HG03439 (cell line): ENCODE results near the gene ZSWIM6.

ENCODE experiments used
- ATAC-seq: cut with Tn5 transposase; IDR thresholded peaks from one replicate; pipeline ENCODE4 v1.9.1; 2021; ENCODE audit warnings: mild to moderate bottlenecking, moderate library complexity; ENCODE audit not compliant: unreplicated experiment

Gene ZSWIM6

GRCh38 chr5:61306531-61307131 lies 25.4 kb upstream of the ZSWIM6 start:
- no peak for ATAC-seq

- no peak for ATAC-seq
These were observed 24.9 kb upstream of the ZSWIM6 start for GRCh38 chr5:61307191-61307590.

- ATAC-seq: no peak
These were observed 24.4 kb upstream of the ZSWIM6 start for GRCh38 chr5:61307611-61308010.

DNA sequence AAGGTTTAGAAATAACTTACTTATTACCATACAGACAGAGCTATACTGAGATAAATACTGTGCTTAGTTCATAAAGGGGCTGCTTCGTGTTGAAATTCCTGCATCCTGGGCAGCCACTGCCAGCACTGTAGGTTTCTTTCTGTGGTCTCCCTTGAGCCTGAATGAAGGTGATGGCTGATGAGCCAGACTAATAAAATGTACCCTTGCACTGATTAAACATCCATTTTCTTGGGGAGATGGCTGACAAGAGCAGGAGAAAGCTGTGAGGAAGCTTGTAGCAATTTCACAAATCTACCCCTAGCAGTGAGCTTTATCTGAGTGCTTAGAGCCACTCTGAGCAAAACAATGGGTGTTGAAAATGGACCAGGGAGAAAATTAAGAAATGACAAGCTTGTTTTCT lies 23.3 kb upstream of the ZSWIM6 start:
- ATAC-seq: no peak

GRCh38 chr5:61309115-61309514 lies 22.9 kb upstream of the ZSWIM6 start:
- ATAC-seq: no peak

DNA sequence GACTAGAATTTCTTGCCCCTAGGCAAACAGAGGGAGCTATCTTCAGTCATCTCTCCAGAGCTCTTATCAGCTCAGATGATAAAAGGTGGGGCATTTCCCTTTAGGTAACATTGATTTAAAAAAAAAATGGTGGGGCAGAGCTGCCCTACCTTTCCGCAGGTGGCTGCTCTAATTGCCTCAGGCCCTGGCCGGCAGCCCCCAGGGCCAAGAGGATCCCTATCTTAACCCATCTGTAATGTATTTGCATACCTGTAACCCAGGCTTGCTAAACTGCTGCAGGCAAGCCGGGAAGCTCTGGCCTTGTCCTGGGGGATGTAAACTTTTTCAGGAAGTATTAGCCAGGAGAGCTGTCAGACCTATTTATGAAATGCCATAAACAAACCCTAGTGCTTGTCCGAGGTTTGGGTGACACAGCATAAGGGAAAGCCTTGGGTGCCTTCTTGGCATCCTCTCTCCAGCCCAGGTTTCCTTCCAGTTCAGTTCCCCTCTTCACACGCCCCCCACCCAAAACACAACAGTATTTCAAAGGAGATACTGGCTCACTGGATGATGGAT lies 20.9 kb upstream of the ZSWIM6 start:
- no peak for ATAC-seq

- ATAC-seq: no peak
These were observed 19.9 kb upstream of the ZSWIM6 start for GRCh38 chr5:61311836-61312808.

- ATAC-seq: no peak
These were observed 17.9 kb upstream of the ZSWIM6 start for GRCh38 chr5:61313960-61314681.

GRCh38 chr5:61318376-61318775 lies 13.7 kb upstream of the ZSWIM6 start:
- no peak for ATAC-seq

DNA sequence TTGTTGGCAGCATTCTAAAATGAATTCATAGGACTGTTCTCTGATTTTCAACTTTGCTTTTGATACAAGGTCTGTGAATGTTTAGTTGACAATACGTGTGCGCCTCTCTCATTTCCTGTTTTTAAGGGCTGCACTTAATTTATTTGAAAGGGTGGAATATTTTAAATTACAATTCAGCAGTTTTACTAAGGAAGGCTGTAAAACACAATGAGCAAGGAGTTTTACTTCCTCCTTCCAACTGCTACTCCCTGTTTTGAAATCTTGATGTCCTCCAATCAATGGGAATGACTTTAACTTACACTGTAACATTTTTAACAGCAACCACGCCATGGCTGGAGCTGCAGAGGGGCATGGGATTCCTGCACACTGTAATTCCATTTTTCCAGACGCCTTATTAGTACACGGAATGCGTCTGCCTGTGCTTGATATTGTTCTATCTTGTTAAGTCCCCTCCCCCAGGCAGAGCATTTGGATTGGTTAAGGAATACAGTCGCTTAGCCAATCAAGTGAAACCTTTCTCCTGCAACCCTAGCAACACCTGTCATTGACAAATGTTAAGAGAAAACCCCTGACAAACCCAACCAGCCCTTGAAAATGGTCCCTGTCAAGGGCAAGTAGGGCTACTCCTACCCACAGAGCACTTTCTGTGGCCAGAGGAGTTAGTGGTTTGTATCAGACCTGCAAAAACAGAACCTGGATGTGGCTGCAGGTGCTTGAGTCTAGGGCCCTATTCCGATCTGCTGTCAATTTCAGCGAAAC lies 12.5 kb upstream of the ZSWIM6 start:
- peak; percentile 99 for ATAC-seq

DNA sequence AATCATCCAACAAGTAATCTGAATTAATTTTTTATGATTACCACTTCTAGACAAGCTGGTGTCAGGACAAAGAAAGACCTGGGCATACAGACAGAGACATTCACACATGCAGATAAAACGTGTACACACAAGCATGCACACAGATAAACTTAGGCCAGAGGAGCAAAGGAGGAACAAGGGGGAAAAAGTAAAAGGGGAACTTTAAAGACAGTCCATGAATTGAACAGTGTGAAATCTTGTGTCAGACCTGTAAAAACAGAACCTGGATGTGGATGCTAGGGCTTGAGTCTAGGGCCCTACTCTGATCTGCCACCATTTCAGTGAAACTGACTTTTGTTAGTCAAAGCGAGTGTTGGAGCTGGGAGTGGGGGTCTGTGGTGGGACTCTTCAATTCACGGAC lies 11.2 kb upstream of the ZSWIM6 start:
- ATAC-seq: no peak

DNA sequence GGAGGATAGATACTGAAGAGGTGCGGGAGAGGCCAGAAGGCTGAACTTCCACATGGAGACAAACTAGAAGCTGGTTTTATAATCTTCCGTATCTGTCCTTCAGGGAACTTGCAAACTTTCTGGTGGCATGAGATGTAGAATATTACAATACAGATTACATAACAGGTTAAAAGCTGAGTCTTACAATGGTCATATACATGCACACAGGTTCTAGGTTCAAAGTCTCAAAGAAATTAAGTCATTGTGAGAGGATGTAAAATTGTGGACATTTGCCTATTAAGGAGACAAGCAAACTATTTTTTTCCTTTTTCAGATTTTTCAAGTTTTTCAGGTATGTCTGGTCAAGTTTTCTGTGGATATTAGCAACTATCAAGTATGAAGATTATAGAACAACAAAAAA lies 10.4 kb upstream of the ZSWIM6 start:
- ATAC-seq: no peak

DNA sequence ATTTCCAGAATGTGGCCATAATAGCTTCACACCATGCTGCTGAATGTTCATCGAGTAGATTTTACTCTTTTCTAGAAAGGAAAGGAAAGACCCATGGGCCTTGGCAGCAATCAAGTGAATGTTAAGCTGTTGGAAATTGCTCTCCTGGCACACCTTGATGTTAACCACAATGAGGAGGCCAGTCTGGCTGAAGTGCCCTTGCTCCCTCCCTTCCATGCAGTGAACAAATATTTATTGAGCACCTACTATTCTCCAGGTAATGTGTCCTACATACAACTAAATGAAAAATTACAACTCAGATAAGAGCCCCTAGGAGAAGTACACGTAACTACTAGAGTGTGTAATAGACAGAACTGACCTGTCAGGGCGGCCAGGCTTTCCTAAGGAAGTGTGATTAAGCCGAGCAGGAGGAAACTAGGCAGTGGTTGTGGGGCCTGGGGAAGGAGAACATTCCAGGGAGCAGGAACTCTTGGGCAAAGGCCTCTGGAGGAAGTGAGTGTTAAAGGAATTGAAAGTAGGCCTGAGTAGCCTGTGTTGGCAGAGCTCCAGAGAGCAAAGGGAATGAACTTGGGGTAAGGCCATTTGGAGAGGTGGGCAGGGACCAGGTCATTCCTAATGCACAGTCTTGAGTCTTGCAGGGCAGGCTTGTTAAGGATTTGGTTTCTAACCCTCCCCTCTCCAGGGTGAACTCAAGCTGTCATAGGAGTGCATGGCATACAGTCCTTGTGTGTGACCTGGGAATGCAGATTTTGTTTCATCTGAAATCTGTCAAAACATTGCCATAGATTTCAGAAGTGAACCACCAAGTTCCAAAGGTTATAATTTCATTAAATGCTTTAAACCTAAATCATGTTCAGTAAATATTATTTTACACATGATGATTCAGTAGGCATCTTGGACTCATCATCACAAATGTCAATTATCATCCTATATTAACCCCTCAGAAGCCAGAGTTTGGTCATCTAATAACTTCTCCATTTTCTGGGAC lies 9.0 kb upstream of the ZSWIM6 start:
- no peak for ATAC-seq

- peak; percentile 26 for ATAC-seq
These were observed 4.0 kb upstream of the ZSWIM6 start for GRCh38 chr5:61327760-61328753.

DNA sequence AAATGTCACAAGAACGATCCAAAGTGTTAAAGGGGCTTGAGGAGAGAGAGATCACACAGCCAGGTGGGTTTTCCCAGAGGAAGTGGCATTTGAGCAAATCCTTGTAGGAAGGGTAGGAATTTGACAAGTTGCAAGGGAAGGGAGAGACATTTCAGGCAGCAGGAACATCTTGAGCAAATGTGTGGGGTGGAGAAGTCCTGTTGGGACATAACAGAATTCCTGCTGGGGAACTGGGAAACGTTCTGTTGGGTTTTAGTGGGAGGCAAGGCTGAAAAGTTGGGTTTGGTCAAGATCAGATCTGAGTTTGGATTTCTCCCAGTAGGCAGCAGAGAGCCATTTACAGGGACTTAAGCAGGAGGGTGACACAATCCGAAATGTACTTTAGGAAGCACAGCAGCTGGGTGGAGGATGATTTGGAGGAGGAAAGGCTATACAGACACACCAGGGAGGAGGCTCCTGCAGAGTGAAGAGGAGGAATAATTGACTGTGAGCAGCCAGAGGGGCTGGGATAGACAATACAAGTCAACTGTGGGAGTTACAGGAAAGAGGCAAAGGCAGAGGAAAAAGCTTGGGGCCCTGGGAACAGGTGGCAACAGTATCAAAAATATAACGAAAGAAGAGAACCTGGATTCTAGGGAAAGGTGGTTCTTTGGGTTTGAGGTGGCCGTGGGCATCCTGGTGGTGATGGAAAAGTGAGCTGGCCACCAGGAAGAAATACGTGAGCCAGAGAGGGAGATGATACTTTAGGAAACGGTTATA lies 3.1 kb upstream of the ZSWIM6 start:
- no peak for ATAC-seq

DNA sequence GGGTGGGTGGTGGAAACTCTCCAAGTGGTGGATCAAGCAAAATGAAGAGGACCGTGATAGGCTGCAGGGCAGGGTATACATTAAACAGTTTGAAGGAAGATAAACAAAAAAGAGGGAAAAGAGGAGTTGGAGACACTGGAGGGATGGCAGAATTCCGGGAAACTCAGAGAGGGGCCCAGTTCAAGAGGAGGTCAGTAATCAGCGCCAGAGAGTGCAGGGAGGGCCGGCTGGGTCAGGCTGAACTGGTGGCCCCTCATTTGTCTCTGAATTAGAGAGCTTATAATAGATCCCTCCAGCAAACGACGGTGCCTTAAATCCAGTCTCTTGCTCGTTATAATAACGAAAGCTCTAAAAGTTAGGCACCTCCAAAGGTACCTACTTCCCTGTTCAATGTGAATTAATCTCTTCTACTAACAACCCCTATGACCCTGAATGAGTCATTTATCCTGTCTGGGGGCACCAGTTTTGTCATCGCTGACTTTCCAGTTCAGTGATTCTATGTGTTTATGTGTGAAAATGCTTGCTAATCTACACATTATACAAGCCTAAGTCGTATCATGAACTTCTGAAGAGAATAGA lies 2.4 kb upstream of the ZSWIM6 start:
- ATAC-seq: no peak

DNA sequence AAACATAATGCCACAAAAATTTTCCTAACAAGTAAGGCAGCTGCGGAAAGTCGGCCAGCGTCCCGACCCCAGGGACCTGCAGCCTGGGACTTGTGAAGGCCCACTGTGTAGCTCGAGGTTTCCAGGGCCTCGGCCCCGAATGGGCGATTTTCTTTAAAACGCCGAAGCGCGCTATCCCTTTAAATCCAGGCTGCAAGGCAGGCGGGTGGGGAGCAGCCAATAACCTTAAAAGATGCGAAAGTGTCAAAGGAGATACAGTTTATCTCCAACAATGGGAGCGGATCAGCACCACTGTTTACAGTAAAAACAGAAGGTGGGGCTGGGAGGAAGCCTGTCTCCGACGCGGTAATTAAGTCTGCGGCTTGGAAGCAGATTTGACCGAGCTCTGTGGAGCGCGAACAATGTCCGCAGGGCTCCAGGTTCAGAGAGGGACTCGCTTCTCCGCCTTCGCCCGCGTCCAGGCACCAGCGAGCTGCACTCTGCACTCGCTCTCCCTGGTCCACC lies 1.7 kb upstream of the ZSWIM6 start:
- ATAC-seq: peak; percentile 4
